ENCODE data around the gene VPREB3. TPM values are rescaled to one million over a fixed set of nuclear protein-coding genes. Genes with fewer than 3 reads are reported as not detected.

Gene VPREB3
- total and polyA plus RNA-seq, 8 donors: 1.1 to 8.7 (median 7.8) TPM; not detected in 5

- no peak for DNase-seq
- no peaks in the 10 kb centered on the region for H3K9me3 ChIP-seq
- intact Hi-C loops (cut with DNase I; ENCODE audit: low total_unique reads): loop anchor here (5.0 kb wide), 1 partner anchor 82 kb away; no protein-coding TSS in a partner anchor
- no peak overlapping the region for H3K27ac ChIP-seq
- 87 to 92% (median 89%) methylated on average over 8 to 9 of the region's 9 CpGs for WGBS, 5 donors
- H3K27me3 ChIP-seq: no peaks in the 10 kb centered on the region
- H3K36me3 ChIP-seq: peaks cover 0 to 31% (median 9%) of the 10 kb centered on the region in 4 donors
- H3K4me1 ChIP-seq: peaks cover 30 to 72% (median 57%) of the 10 kb centered on the region in 4 donors
- TF ChIP-seq POLR2A (IDR thresholded peaks at IDR 0.05) (no peak), CTCF (IDR thresholded peaks at IDR 0.05) (no peak)
- no peak overlapping the region for H3K4me3 ChIP-seq
Observed at GRCh38 chr22:23764899-23765881, 11.0 kb upstream of the VPREB3 start.

- Histone ChIP-seq H3K36me3 (peaks cover 0 to 31% (median 9%) of the 10 kb centered on the region in 4 donors), H3K27ac (no peak overlapping the region), H3K9me3 (no peaks in the 10 kb centered on the region), H3K27me3 (no peaks in the 10 kb centered on the region), H3K4me3 (peak overlapping the region in 3 of 4 donors; percentile 20 to 35 (median 23)), H3K4me1 (peaks cover 29 to 66% (median 53%) of the 10 kb centered on the region in 4 donors)
- TF ChIP-seq CTCF (IDR thresholded peaks at IDR 0.05): no peak
- no peak for TF ChIP-seq POLR2AphosphoS5 (IDR thresholded peaks at IDR 0.05)
- no peak for TF ChIP-seq EP300 (IDR thresholded peaks at IDR 0.05)
- no peak for TF ChIP-seq POLR2A (IDR thresholded peaks at IDR 0.05)
- WGBS, 5 donors: 61 to 84% (median 62%) methylated on average over 7 of the region's 7 CpGs
- intact Hi-C loops (cut with DNase I; ENCODE audit: low total_unique reads): no loop called here
- no peak for DNase-seq
Observed at GRCh38 chr22:23763954-23764353, 9.7 kb upstream of the VPREB3 start.

- WGBS, 5 donors: 29 to 58% (median 42%) methylated on average over 13 to 17 of the region's 17 CpGs
Observed at GRCh38 chr22:23763579-23763945, 9.3 kb upstream of the VPREB3 start.

More at GRCh38 chr22:23763579-23763945, 9.3 kb upstream of the VPREB3 start:
- DNase-seq: peak in 1 of 2 donors; percentile 52
- Histone ChIP-seq H3K27ac (no peak overlapping the region), H3K4me3 (peak overlapping the region; percentile 11 to 35 (median 22)), H3K4me1 (peaks cover 25 to 62% (median 49%) of the 10 kb centered on the region in 4 donors), H3K9me3 (no peaks in the 10 kb centered on the region), H3K27me3 (no peaks in the 10 kb centered on the region), H3K36me3 (peaks cover 0 to 31% (median 9%) of the 10 kb centered on the region in 4 donors)
- no peak for TF ChIP-seq POLR2AphosphoS5 (IDR thresholded peaks at IDR 0.05)
- no peak for TF ChIP-seq POLR2A (IDR thresholded peaks at IDR 0.05)
- no peak for TF ChIP-seq CTCF (IDR thresholded peaks at IDR 0.05)
- no peak for TF ChIP-seq EP300 (IDR thresholded peaks at IDR 0.05)
- intact Hi-C loops (cut with DNase I; ENCODE audit: low total_unique reads): no loop called here

Measured in stomach (tissue), 9 donors.